ENCODE results near the gene CCDC106.

Gene CCDC106

GRCh38 chr19:55613930-55614710, 33.9 kb upstream of the CCDC106 start:
- no peak for DNase-seq

DNA sequence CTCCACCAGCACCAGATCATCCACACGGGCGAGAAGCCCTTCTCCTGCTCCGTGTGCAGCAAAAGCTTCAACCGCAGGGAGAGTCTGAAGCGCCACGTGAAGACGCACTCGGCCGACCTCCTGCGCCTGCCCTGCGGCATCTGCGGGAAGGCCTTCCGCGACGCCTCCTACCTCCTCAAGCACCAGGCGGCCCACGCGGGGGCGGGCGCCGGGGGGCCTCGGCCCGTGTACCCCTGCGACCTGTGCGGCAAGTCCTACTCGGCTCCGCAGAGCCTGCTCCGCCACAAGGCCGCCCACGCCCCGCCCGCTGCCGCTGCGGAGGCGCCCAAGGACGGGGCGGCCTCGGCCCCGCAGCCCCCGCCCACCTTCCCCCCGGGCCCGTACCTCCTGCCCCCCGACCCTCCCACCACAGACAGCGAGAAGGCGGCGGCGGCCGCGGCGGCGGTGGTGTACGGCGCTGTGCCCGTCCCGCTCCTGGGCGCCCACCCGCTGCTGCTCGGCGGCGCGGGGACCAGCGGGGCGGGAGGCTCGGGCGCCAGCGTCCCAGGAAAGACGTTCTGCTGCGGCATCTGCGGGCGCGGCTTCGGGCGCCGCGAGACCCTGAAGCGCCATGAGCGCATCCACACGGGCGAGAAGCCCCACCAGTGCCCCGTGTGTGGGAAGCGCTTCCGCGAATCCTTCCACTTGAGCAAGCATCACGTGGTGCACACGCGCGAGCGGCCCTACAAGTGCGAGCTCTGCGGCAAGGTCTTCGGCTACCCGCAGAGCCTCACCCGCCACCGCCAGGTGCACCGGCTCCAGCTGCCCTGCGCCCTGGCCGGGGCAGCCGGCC, 33.1 kb upstream of the CCDC106 start:
- no peak for DNase-seq

DNA sequence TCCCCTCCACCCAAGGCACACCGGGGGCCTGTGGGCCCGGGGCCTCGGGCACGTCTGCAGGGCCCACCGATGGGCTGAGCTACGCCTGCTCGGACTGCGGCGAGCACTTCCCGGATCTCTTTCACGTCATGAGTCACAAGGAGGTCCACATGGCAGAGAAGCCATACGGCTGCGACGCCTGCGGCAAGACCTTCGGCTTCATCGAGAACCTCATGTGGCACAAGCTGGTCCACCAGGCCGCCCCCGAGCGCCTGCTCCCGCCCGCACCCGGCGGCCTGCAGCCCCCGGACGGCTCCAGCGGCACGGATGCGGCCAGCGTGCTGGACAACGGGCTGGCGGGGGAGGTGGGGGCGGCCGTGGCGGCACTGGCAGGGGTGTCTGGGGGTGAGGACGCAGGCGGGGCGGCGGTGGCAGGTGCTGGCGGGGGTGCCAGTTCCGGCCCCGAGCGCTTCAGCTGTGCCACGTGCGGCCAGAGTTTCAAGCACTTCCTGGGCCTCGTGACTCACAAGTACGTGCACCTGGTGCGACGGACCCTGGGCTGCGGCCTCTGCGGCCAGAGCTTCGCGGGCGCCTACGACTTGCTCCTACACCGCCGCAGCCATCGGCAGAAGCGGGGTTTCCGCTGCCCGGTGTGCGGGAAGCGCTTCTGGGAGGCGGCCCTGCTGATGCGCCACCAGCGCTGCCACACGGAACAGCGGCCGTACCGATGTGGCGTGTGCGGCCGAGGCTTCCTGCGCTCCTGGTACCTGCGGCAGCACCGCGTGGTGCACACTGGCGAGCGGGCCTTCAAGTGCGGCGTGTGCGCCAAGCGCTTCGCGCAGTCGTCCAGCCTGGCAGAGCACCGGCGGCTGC, 32.2 kb upstream of the CCDC106 start:
- no peak for DNase-seq

- DNase-seq, result no peak
Measured at GRCh38 chr19:55616395-55616875, 31.6 kb upstream of the CCDC106 start.

DNA sequence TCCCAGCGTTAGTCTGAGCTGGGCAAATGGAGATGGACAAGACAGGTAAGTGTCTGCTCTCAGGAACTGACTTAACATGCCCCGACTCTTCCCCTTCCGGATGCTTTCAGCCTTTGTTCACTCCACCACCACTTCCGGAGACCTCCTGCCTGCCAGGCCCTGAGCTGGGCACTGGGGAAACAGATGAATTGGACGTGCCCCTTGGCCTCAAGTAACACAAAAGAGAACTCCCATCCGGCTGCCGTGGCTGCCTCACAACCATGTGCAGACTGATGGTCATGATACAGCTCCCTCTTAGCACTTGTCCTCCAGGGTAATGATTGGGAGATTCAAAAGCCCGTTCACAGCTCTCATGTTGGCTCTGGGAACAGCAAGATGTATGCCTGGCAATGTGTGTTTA, 30.6 kb upstream of the CCDC106 start:
- no peak for DNase-seq

DNA sequence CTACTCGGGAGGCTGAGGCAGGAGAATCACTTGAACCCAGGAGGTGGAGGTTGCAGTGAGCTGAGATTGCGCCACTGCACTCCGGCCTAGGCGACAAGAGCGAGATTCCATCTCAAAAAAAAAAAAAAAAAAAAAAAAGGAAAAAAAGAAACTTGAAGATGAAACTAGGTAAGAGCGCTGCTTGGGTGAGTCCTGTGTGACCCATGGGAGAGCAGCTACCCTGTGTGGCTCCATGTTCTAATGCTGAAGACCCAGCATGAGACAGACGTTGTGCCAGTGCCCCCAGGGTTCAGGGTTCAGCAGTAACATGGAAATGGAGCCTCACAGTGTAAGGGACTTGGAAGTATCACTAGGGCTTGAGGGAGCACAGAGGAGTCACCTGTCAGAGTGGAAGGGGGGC, 29.6 kb upstream of the CCDC106 start:
- DNase-seq, result no peak

GRCh38 chr19:55619286-55619685, 28.7 kb upstream of the CCDC106 start:
- DNase-seq, result no peak

- no peak for DNase-seq
Measured at GRCh38 chr19:55620410-55621204, 27.4 kb upstream of the CCDC106 start.

DNA sequence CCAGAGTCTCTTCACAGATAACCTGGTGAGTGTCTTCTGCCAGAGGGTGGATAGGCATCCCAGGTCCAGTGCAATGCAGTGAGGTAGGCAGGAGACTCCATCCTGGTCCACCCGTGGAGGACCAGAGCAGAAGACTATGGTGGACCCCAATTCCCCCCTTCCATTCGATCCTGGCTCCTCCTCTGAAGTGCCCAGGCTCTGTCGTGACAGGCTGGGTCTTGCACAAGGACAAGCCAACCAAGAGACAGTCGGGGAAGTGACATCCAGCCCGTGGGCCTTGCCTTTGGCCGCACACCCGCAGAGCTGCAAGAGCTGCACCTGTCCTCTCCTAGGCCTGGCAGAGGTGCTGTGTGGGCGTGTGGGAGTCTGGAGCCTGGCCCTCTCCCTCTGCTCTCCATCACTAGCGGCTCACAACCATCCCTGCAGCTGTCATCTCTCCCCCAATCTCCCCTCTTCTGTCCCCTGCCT, 26.8 kb upstream of the CCDC106 start:
- peak in 1 of 14 donors; percentile 42 for DNase-seq

GRCh38 chr19:55621673-55622231, 26.3 kb upstream of the CCDC106 start:
- DNase-seq, result no peak

DNA sequence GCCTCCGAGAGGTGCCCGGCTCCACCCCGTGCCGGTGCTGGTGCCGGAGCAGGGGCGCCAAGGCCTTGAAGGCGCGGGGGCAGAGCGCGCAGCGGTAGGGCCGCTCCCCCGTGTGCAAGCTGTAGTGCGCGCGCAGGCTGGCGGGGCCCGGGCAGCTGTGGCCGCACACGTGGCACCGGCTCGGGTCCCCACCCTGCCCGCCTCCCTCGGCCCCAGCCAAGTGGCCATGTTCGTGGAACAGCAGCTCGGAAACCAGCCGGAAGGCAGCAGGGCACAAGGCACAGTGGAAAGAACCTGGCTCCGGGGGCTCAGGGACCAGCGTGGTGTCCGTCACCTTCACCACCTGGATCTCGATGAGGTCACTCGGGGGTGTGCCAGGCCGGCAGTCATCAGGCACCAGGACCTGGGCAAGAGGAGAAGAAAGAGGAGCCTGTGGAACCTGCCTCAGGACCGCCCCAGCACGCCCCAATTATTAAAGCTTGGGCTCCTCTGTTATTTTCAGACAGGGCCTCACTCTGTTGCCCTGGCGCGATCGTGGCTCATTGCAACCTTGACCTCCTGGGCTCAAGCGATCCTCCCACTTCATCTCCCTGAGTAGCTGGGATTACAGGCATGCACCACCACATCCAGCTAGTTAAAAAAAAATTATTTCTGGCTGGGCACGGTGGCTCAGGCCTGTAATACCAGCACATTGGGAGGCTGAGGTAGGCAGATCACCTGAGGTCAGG, 25.6 kb upstream of the CCDC106 start:
- DNase-seq, result peak in 1 of 14 donors; percentile 9

DNA sequence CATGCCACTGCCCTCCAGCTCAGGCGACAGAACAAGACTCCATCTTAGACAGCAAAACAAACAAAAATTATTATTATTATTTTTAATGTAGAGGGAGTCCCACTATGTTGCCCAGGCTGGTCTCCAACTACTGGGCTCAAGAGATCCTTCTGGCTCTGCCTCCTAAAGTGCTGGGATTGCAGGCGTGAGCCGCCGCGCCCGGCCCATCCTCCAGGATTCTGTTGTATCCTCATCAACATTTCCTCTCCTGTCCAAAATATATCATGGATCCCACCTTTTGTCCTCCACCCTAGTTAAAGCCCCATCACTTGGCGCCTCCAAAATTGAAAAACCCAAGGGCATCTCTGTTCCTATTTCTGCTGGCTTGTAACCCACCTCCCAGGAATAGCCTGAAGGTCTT, 24.9 kb upstream of the CCDC106 start:
- no peak for DNase-seq

DNA sequence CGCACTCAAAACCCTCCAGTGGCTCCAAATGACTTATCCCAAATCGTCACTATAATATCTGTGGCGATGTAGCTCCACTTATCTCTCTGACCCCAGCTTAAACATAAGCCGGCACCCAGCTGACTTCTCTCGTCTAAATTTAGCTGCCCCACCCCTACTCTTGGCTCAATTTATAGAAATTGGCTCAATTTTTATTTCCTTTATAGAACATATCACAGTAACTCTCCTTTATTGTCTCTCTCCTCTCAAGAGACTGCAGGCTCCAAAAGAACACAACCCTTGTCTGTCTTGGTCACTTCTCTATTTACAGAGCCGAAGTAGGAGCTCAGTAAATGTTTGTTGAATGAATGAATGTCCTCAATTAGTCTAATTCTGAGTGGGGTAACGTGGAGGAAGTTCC, 24.5 kb upstream of the CCDC106 start:
- DNase-seq, result no peak

- DNase-seq, result peak; percentile 46 to 94 (median 91)
Measured at GRCh38 chr19:55624109-55625003, 23.7 kb upstream of the CCDC106 start, which contains the start of gene ZNF784. Gene ZNF784 (minus strand): TSS chr19:55624566. CDS start chr19:55624561, 5 bp downstream.

DNA sequence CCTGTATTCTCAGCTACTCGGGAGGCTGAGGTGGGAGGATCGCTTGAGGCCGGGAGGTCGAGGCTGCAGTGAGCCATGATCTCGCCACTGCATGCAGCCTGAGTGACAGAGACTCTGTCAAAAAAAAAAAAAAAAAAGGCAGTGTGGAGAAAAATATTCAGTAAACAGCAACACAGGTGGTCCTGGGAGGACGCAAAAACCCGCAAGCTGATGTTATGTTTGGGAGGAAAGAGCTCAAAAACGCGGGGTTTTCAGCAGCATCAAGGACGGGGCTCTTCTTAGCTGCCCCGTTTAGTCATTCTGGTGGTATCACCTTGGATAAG, 23.0 kb upstream of the CCDC106 start:
- no peak for DNase-seq

- no peak for DNase-seq
Measured at GRCh38 chr19:55626350-55626749, 21.7 kb upstream of the CCDC106 start.

DNA sequence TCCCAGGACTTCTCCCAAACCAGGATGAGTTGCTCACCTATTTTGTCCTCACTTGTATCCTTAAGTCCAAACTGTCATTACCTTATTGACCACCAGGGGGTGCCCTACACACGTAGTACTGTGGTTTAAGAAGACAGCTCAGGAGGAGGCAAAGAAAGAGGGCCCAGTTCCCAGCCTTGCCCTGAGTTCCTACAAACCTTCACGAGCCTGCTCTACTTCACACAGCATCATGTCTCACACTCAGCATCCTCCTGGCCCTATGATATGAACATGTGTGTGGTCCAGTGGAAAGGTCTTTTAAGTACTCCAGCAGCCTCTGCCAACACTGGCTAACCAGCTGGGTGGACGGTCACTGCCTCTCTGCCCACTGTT, 15.6 kb upstream of the CCDC106 start:
- peak in 13 of 14 donors; percentile 5 to 80 (median 66) for DNase-seq

- DNase-seq, result no peak
Measured at GRCh38 chr19:55633861-55634260, 14.2 kb upstream of the CCDC106 start.

DNA sequence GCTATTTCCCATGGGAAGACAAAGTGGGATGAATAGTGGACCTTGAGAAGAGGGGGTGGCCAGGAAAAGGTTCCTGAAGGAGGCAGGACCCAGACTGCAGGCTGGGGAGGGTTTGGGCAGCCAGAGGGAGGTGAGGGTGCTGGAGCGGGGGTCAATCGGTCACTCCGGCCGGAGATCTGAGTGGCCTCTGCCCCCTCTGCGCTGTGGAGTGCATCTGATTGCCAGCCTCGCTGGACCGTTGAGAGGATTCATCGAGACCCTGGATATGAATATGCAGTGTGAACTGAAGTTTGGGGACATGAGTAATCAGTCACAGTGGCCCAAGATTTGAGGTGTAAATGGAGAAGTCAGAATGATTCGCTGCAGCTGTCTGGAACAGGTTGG, 12.7 kb upstream of the CCDC106 start:
- no peak for DNase-seq

Data from C1 segment of cervical spinal cord (tissue), 14 donors.